NB4 (cell line): ENCODE measurements around the gene ANXA6.

Source experiments
- CTCF ChIP-seq: IDR thresholded peaks from one replicate; pipeline ENCODE4 v1.5.1; 2012; ENCODE audit warnings: low read depth, low read length
- MYC ChIP-seq: IDR thresholded peaks from 2 replicates; pipeline ENCODE4 v1.6.1; 2011; ENCODE audit warnings: low read depth, low read length
- POLR2A ChIP-seq: IDR thresholded peaks from 2 replicates; pipeline ENCODE4 v1.6.1; 2011; ENCODE audit warnings: mild to moderate bottlenecking; ENCODE audit not compliant: insufficient read length; ENCODE audit errors: extremely low read depth
- TF ChIP-seq, protein P1 (sequence below): IDR thresholded peaks from 2 replicates; pipeline ENCODE4 v1.6.1; 2011; ENCODE audit warnings: low read depth, low read length

DNA sequence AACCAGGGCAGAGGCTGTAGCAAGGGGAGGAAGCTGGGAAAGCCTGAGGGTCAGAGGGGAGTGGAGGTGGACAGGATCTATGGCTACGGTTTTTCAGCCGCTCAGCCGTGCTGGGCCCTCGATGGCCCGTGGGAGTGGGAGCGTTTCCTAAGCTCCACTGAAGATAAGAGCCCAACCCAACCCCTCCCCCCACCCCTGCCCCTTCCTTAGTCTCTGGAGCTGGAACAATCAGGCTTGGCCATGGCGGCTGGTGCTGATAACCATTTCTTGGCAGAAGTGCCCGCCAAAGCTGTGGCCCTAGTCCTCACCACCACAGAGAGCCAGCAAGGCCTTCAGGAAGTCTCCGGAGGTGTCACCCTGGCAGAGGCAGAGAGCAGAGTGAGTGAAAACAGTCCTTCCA lies 56.4 kb downstream of the ANXA6 start:
- TF ChIP-seq, protein P1, sequence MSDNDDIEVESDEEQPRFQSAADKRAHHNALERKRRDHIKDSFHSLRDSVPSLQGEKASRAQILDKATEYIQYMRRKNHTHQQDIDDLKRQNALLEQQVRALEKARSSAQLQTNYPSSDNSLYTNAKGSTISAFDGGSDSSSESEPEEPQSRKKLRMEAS = no peak
- no peak for TF ChIP-seq CTCF
- TF ChIP-seq MYC = no peak
- TF ChIP-seq POLR2A = no peak
